Stimulated activated CD4-positive, alpha-beta T cell treated with anti-CD3 and anti-CD28 coated beads, Interleukin-1b, Interleukin-23, amount 100 ng/mL, for 24 hours (primary cell): ENCODE data around the gene BABAM2.
"Not testable (repeated sequence)": the region's sequence is repeated elsewhere in the genome, so short reads cannot be mapped to it uniquely, and the experiment has no call there.

ENCODE experiments used
- DNase-seq, 4 experiments: peaks; one replicate each; pipeline ENCODE4 v3.0.0-alpha.2; 2020; ENCODE audit warnings: low read depth in 4 of 4, low spot score in 1 of 4

BABAM2 gene

DNA sequence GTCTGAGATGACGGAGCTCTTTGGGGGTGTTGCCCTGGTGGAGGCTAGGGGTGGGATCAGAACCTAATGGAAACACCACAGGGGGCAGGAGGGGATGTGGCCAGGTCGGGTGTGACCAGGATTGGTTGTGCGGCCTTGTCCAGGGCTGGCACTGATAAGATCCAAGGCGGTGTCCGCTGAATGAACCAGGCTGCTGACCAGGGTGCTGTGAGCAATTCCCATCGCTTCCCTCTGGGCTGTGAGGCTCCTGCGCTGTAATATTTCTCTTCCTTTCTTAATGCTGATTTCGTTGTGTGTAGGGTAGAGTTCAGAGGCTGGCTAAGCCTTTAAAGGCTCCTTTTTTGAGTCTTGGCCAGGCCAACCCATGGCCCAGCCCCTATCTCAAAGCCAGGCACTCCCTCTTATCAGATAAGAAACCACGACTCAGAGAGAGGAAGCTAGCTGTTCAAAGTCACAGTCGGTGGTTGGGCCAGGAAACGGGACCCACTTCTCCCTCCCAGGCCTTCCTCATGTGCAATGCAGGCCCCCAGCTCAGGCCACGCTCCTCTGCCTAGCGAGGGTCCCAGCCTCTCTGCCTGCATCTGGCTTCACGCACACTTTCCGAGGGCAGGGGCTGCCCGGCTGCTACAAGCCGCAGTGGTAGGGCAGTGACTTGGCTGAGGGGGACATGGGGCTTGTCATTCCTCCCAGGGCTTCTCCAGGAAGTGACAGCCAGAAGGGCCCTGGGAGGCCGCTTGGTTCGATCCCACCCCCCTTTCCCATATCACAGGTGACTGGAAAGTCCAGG is 476.2 kb downstream of the BABAM2 start:
- no peak for DNase-seq

- no peak for DNase-seq
Measured at GRCh38 chr2:28367667-28368356, 477.3 kb downstream of the BABAM2 start.

DNA sequence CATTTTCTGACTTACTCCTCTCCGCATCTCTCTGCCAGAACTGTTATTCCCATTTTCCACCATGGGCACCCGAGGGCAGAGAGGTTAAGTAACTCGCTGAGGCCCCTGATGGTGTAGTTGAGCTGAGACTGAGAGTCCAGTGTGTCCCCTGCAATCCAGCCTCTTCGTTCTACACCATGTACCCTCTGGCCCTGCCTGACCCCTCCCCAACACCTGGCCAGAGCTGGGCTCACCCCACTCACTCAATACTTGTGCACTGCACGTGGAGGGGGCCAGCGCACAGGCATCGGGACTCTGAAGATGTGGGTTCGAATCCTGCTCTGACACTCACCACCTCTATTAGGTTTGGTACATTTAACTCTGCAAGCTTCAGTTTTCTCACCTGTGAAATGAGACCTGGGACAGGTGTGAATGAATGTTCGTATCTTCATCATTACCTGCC is 477.8 kb downstream of the BABAM2 start:
- DNase-seq, result no peak

GRCh38 chr2:28369358-28369757 is 478.8 kb downstream of the BABAM2 start:
- DNase-seq, result no peak

DNA sequence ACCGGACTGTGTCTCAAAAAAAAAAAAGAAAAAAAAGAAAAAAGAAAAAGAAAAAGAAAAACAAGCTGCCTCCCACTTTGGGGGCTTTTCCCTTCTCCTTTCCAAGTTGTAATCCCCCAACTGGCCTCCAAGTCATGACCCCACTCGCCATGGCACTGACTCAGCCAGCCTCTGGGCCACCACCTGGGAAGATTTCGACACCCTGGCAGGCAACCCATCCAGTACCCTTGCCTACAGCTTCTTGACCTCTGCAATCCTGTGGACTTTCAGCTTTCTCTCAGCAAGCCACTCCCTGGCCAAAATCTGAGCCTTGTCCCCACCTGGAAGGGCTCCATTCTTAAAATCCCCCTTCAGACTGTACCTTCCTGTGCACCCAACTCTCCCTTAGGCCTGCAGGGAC is 479.8 kb downstream of the BABAM2 start:
- no peak for DNase-seq

DNA sequence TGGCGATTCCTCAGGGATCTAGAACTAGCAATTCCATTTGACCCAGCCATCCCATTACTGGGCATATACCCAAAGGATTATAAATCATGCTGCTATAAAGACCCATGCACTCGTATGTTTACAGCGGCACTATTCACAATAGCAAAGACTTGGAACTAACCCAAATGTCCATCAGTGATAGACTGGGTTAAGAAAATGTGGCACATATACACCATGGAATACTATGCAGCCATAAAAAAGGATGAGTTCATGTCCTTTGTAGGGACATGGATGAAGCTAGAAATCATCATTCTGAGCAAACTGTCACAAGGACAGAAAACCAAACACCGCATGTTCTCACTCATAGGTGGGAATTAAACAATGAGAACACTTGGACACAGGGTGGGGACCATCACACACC is 481.2 kb downstream of the BABAM2 start:
- not testable (repeated sequence) for DNase-seq

DNA sequence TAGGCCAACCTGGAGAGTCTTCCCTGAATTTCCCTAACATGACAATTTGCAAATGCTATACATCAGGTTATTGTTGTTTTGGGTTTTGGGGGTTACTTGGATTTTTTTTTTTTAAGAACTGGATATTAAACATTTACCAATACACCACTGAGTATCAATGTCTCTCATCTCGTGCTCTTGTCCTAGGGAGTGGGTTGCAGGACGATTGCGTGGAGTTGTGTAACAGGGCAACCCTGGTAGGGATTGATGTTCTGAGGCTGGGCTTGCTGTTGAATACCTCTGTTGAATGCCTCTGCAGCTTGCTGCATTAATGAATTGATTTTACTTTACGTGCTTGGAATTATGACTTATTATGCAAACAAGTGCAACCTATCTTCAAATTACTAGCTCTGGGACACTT is 483.3 kb downstream of the BABAM2 start:
- DNase-seq, result no peak

DNA sequence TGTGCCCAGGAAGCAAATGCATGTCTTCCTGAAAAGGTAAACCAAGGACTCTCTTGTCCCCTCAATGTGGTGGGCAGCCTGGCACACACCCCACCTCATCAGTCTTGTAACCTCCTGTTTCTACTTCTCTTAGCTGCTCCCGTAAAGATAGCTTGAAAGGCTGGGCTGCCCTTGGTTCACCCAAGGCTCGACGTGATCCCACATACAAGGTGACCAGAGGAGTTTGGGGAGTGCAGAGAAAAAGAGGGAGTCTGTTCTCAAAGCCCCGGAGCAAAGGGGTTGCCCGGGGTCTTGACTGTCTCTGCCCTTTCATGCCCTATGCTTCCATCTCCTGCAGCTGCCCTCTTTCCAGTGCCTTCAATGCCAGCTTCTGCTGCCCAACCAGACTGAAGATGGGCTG is 483.8 kb downstream of the BABAM2 start:
- no peak for DNase-seq

DNA sequence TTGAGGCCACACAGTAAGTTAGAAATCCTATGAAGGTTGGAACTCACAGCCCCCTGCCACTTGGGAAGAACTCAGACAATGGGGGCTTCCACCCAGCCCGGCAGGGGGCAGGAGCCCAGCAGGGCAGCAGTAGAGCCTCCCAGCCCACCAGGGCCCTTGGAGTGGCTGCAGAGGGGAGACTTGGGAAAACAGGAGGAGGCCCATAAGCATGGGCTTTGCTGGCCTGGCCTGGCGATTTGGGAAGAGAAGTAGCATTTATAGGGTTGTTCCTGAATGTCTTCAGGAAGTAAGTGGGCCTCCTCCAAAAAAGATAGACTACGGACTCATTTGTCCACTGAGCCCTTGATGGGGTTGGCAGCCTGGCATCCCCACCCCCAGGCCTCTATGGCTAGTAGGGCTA is 484.7 kb downstream of the BABAM2 start:
- no peak for DNase-seq

GRCh38 chr2:28375742-28376631 is 485.5 kb downstream of the BABAM2 start:
- DNase-seq, result no peak

GRCh38 chr2:28377195-28377816 is 486.8 kb downstream of the BABAM2 start:
- DNase-seq, result no peak

DNA sequence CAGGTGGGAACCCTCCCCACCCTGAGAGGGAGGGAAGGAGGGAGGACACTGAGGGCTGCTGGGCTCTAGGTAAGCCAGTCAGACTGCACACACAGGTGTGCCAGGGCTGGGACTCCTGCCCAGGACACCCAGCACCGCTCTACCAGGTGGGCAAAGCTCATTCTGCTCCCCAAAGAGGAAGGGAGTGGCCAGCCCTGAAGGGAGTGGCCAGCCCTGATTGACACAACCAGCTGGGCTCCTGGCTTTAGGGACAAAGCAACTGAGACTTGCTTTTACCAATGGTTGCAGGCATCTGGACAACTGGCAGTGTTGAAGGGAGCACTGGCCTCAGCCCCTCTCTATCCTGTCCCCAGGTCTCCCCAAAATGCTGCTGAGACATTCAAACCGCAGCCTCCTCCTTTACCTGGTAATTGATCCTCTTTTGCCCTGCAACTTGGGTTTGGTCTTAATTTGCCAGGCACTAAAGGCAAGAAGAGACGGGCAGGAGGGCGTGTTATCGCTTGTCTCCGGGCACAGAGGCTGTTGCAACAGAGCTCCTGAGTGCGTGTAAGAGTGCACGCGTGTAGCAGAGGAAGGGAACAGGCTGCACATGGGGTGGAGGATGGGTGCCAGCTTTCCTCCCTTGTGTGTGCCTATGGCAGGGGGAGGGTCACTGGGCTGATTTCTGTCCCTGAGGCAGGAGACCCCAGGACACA is 487.6 kb downstream of the BABAM2 start:
- DNase-seq, result no peak

DNA sequence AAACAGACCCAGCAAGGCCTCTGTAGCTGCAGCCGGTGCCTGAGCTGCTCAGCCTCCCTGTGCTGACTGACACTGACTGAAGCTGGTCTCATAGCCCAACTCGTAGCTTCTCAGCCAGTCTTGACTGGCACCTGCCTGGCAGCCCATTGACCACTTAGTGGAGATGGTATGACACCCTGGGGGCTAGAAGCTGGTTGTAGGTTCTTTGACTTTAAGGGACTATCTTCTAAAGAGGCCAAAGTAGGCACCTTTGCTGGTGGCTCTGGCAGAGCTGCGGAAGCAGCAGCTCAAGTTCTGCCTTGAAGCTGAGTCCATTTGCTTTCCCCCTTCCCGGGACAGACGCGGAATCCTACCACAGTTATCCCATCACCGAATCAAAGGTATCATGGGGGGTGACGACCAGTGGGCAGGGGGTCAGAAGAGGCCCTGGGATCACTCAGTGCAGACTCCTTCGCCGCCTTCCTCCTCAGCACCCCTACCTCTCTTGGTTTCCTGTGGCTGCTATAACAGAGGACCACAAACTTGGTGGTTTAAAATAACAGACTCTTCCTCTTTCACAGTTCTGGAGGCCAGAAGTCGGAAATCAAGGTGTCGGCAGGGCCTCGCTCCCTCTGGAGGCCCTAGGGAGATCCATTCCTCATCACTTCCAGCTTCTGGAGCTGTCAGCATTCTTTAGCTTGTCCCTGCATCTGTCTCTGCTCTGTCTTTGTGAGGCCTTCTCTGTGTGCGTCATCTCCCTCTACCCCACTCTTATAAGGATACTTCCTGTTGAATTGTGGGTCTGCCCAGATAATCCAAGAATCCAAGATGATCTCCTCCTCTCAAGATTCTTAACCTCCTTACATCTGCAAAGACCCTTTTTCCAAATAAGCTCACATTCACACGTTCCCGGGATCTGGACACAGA is 488.4 kb downstream of the BABAM2 start:
- DNase-seq, result no peak

DNA sequence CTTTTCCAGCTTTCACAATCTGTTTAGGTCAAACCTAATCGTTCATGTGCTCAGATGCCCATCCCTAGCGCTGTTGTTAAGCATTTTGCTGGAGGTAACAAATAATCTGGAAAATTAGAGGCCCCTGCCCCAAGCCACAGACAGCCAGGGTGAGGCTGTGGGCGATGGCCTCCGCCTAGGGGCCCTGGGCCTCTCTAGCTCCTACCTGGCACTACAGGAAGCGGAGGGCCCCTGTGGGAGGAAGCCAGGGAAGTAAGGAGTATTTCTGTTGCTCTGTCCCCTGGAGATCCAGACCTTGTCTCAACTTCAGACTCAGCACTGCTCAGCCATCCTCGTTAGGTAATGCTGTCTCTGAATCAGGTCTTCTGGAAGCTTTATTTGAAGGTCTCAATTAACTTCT is 489.7 kb downstream of the BABAM2 start:
- DNase-seq, result no peak

DNA sequence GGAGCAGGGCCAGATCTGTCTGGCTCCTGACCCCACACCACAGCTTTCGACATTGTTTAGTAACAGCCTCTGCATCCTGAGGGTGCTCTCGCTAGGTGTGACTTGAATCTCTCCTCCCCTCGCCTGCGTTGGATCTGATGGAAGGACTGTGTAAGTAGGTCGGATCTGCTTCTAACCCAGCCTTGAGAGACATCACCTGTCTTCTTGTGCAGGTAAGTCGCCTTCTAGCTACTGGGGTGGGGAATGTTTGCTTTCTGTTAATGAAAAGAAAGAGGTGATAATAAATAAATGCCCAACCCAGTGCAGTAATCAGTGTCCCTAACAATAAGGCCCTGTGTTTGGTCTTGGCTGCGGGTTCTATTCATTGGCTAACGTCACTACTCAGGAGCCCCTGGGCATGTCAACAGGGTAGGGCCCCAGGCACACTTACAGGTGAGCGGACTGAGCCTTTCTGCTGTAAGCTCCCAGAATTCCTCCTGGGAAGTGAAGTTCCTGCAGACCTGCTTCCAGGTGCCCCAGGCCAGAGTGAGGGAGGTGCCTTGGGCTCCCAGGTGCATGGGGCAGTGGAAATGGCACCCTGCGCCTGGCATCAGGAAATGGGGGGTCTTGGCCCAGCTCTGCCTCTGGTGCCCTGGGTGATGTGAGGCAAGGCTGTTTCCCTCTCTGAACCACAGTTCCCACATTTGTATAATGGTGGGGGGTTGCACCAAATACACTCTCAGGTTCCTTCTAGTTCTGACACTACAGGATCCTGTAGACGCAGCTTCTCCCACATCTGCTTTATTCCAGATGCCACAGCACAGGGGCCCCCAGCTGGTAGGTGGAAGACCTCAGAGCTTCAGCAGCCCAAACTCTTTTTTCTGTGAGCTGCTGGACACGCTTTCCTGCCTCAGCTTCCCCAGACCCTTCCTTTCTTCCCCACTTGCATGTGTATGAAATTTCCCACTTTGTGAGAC is 491.0 kb downstream of the BABAM2 start:
- no peak for DNase-seq

GRCh38 chr2:28382755-28383154 is 492.2 kb downstream of the BABAM2 start:
- no peak for DNase-seq

GRCh38 chr2:28387082-28387960 is 496.8 kb downstream of the BABAM2 start:
- no peak for DNase-seq
